Left lung (tissue), 14 donors: ENCODE measurements around the gene MRPL17. TPM values are rescaled to one million over a fixed set of nuclear protein-coding genes. Genes with fewer than 3 reads are reported as not detected.

Experiments
- ATAC-seq: fragments of 200-7000 bp; cut with Tn5 transposase; one replicate; pipeline ENCODE4 v1.9.1; 2020; ENCODE audit warnings: moderate library complexity
- DNase-seq, 4 donors: peaks; one replicate each; pipeline ENCODE4 v3.0.0-alpha.2; 2013 to 2020
- H3K27ac ChIP-seq, 2 donors: fragments of 200-600 bp; sonication (generic) in 1 of 2; one replicate each; pipeline versions ENCODE4 v1.5.0 to v1.8.0; 2020 to 2021
- H3K27me3 ChIP-seq, 2 donors: fragments of 200-600 bp; sonication (generic) in 1 of 2; one replicate each; pipeline versions ENCODE4 v1.5.0 to v1.8.0; 2020 to 2021
- H3K36me3 ChIP-seq, 2 donors: fragments of 200-600 bp; sonication (generic) in 1 of 2; one replicate each; pipeline versions ENCODE4 v1.5.0 to v1.8.0; 2020 to 2021
- H3K4me1 ChIP-seq, 2 donors: fragments of 200-600 bp; one replicate each; pipeline ENCODE4 v1.8.0; 2021
- H3K4me3 ChIP-seq, 2 donors: fragments of 200-600 bp; sonication (generic) in 1 of 2; one replicate each; pipeline versions ENCODE4 v1.5.0 to v1.8.0; 2020 to 2021; ENCODE audit warnings: mild to moderate bottlenecking in 1 of 2
- H3K9me3 ChIP-seq, 2 donors: fragments of 200-600 bp; sonication (generic) in 1 of 2; one replicate each; pipeline versions ENCODE4 v1.5.0 to v1.8.0; 2020 to 2021
- CTCF ChIP-seq, 2 donors: fragments of 200-600 bp; sonication (generic) in 1 of 2; IDR thresholded peaks; one replicate each; pipeline versions ENCODE4 v1.5.0 to v1.8.0; 2021; ENCODE audit warnings: antibody characterized with exemption in 2 of 2
- intact Hi-C, 2 donors: fragments of 100-400 bp; cut with DNase I; formaldehyde crosslinking; loops; one replicate each; pipeline versions ENCODE4 v1.11.2 to v1.14.2; 2022
- long read RNA-seq, 12 donors: library from polyadenylated mRNA in 2 of 12; unstranded in 2 of 12; transcript quantifications; one replicate each; pipeline ENCODE4 v2.0.0 and lab custom pipeline, GENCODE V29; 2019 to 2026
- polyA plus RNA-seq, 6 donors: library from polyadenylated mRNA; unstranded; fragments of 120-200 nt; gene quantifications; one replicate each; pipeline ENCODE4 v1.2.1, GENCODE V29; 2013; ENCODE audit not compliant: insufficient read length in 6 of 6
- total RNA-seq, 2 donors: library from RNA; stranded (reverse); fragmentation: NEBNext Ultra II Directional; extraction: Animal tissue kit (Norgen Biotek cat#: 25700); gene quantifications; one replicate each; pipeline ENCODE4 v1.2.1, GENCODE V29; 2021
- donor health status: DM: no; HTN: yes; CAD: no.
- donor health status: DM: no; HTN: no; CAD: no.

Gene MRPL17
- 10 to 100 TPM; 47.6 to 51.6 TPM for total RNA-seq
- 10 to 100 TPM; 45.0 to 57.3 (median 51.7) TPM for polyA plus RNA-seq
- long read RNA-seq, donor 1, transcript MRPL17-201 (3 exons, 1,969 nt) = major isoform, 46 of 73 reads
- long read RNA-seq, donor 1, transcript MRPL17-202 (2 exons, 1,002 nt) = minor isoform, 27 of 73 reads
- long read RNA-seq, donor 1, partial matches to known transcripts = 0 of 73 reads
- long read RNA-seq, donor 1, other reads (novel, unspliced or antisense) = 0 of 73 reads
- long read RNA-seq, donor 2, transcript MRPL17-201 (3 exons, 1,969 nt) = major isoform, 26 of 42 reads
- long read RNA-seq, donor 2, transcript MRPL17-202 (2 exons, 1,002 nt) = minor isoform, 16 of 42 reads
- long read RNA-seq, donor 2, partial matches to known transcripts = 0 of 42 reads
- long read RNA-seq, donor 2, other reads (novel, unspliced or antisense) = 0 of 42 reads
- long read RNA-seq, donor 3, transcript MRPL17-202 (2 exons, 1,002 nt) = minor isoform, 17 of 48 reads
- long read RNA-seq, donor 3, transcript MRPL17-201 (3 exons, 1,969 nt) = major isoform, 31 of 48 reads
- long read RNA-seq, donor 3, partial matches to known transcripts = 0 of 48 reads
- long read RNA-seq, donor 3, other reads (novel, unspliced or antisense) = 0 of 48 reads
- long read RNA-seq, donor 4, transcript MRPL17-201 (3 exons, 1,969 nt) = major isoform, 56 of 60 reads
- long read RNA-seq, donor 4, partial matches to known transcripts = 0 of 60 reads
- long read RNA-seq, donor 4, other reads (novel, unspliced or antisense) = 0 of 60 reads
- long read RNA-seq, donor 5, transcript MRPL17-201 (3 exons, 1,969 nt) = major isoform, 38 of 57 reads
- long read RNA-seq, donor 5, transcript MRPL17-202 (2 exons, 1,002 nt) = minor isoform, 19 of 57 reads
- long read RNA-seq, donor 5, partial matches to known transcripts = 0 of 57 reads
- long read RNA-seq, donor 5, other reads (novel, unspliced or antisense) = 0 of 57 reads
- long read RNA-seq, donor 6, transcript MRPL17-202 (2 exons, 1,002 nt) = minor isoform, 19 of 53 reads
- long read RNA-seq, donor 6, transcript MRPL17-201 (3 exons, 1,969 nt) = major isoform, 34 of 53 reads
- long read RNA-seq, donor 6, partial matches to known transcripts = 0 of 53 reads
- long read RNA-seq, donor 6, other reads (novel, unspliced or antisense) = 0 of 53 reads
- long read RNA-seq, donor 7, transcript MRPL17-201 (3 exons, 1,969 nt) = major isoform, 22 of 42 reads
- long read RNA-seq, donor 7, transcript MRPL17-202 (2 exons, 1,002 nt) = minor isoform, 20 of 42 reads
- long read RNA-seq, donor 7, partial matches to known transcripts = 0 of 42 reads
- long read RNA-seq, donor 7, other reads (novel, unspliced or antisense) = 0 of 42 reads
- long read RNA-seq, donor 8, transcript MRPL17-201 (3 exons, 1,969 nt) = major isoform, 18 of 32 reads
- long read RNA-seq, donor 8, transcript MRPL17-202 (2 exons, 1,002 nt) = minor isoform, 14 of 32 reads
- long read RNA-seq, donor 8, partial matches to known transcripts = 0 of 32 reads
- long read RNA-seq, donor 8, other reads (novel, unspliced or antisense) = 0 of 32 reads
- long read RNA-seq, donor 9, partial matches to known transcripts = 0 of 1 reads
- long read RNA-seq, donor 9, other reads (novel, unspliced or antisense) = 0 of 1 reads
- long read RNA-seq, donor 10, transcript MRPL17-201 (3 exons, 1,969 nt) = major isoform, 60 of 63 reads
- long read RNA-seq, donor 10, partial matches to known transcripts = 0 of 63 reads
- long read RNA-seq, donor 10, other reads (novel, unspliced or antisense) = 3 of 63 reads
- long read RNA-seq, donor 11, transcript MRPL17-201 (3 exons, 1,969 nt) = major isoform, 21 of 36 reads
- long read RNA-seq, donor 11, transcript MRPL17-202 (2 exons, 1,002 nt) = minor isoform, 15 of 36 reads
- long read RNA-seq, donor 11, partial matches to known transcripts = 0 of 36 reads
- long read RNA-seq, donor 11, other reads (novel, unspliced or antisense) = 0 of 36 reads
- long read RNA-seq, donor 12, transcript MRPL17-201 (3 exons, 1,969 nt) = minor isoform, 20 of 42 reads
- long read RNA-seq, donor 12, transcript MRPL17-202 (2 exons, 1,002 nt) = major isoform, 22 of 42 reads
- long read RNA-seq, donor 12, partial matches to known transcripts = 0 of 42 reads
- long read RNA-seq, donor 12, other reads (novel, unspliced or antisense) = 0 of 42 reads

GRCh38 chr11:6682936-6683861 is at the start of gene MRPL17:
Gene MRPL17 (minus strand): TSS chr11:6683340. CDS start chr11:6683296, 44 bp downstream.
- peak; percentile 99 for ATAC-seq
- DNase-seq = peak; percentile 99 to 100 (median 100)
- Histone ChIP-seq H3K27me3 (no peaks in the 10 kb centered on the region), H3K9me3 (no peaks in the 10 kb centered on the region), H3K36me3 (peaks cover 0 to 20% of the 10 kb centered on the region in 2 donors), H3K4me1 (peaks cover 13 to 28% of the 10 kb centered on the region in 2 donors), H3K27ac (peak within 1 kb of the TSS; percentile 90 to 96), H3K4me3 (peak within 1 kb of the TSS; percentile 87 to 92)
- intact Hi-C loops = no loop called here
- TF ChIP-seq CTCF (IDR thresholded peaks at IDR 0.05) = peak; percentile 83 to 90

- Histone ChIP-seq H3K4me1 (peaks cover 0 to 12% of the 10 kb centered on the region in 2 donors), H3K27me3 (no peaks in the 10 kb centered on the region), H3K27ac (peak overlapping the region in 1 of 2 donors; percentile 53), H3K4me3 (no peak overlapping the region), H3K36me3 (no peaks in the 10 kb centered on the region), H3K9me3 (no peaks in the 10 kb centered on the region)
- no peak for TF ChIP-seq CTCF (IDR thresholded peaks at IDR 0.05)
- ATAC-seq (no peak), DNase-seq (no peak)
- intact Hi-C loops = no loop called here
These were observed 45.0 kb upstream of the MRPL17 start for GRCh38 chr11:6727971-6728760.

GRCh38 chr11:6725386-6725896 is 42.3 kb upstream of the MRPL17 start:
- H3K27me3 ChIP-seq = no peaks in the 10 kb centered on the region
- no peak for TF ChIP-seq CTCF (IDR thresholded peaks at IDR 0.05)
- no peaks in the 10 kb centered on the region for H3K9me3 ChIP-seq
- no peaks in the 10 kb centered on the region for H3K36me3 ChIP-seq
- DNase-seq (no peak), ATAC-seq (no peak)
- intact Hi-C loops = no loop called here
- peaks cover 0 to 21% of the 10 kb centered on the region in 2 donors for H3K4me1 ChIP-seq
- no peak overlapping the region for H3K4me3 ChIP-seq
- H3K27ac ChIP-seq = no peak overlapping the region
